NCI-H187 treated with DMSO at 0.1 percent for 48 hours (cell line): ENCODE results near the gene ESR2.

Experiments
- DNase-seq: peaks from one replicate; lab custom pipeline; 2025; lab: John Stamatoyannopoulos, UW

Gene ESR2

DNA sequence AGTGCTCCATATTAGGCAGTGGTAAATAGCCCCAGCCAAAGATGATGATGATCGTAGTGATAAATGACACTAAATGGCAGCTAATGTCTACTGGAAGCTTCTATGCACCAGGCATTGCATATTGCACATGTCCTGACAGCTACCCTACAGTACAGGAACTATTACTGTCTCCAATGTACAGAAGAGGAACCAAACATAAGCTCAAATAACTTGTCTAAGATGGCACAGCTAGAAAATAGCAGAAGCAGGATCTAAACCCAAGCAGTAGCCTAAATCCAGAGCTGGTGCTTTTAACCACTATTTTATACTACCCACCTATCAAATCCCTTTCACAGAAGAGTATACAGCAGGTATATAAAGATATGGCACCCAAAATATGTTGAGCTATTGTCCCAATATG, 28.9 kb downstream of the ESR2 start:
- DNase-seq = no peak

DNA sequence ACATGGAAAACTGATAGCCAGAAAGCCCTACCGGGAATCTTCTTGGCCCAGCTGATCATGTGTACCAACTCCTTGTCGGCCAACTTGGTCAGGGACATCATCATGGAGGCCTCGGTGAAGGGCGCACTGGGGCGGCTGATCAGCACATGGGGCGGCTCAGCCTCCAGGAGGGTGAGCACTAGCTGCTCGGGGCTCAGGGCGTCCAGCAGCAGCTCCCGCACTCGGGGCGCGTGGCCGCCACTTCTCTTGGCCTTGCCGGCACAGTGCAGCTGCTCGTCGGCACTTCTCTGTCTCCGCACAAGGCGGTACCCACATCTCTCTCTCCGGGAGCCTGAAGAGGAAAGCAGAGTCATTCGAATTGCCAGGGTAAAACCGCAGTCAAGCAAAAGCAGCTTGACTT, 33.8 kb downstream of the ESR2 start:
- no peak for DNase-seq

DNA sequence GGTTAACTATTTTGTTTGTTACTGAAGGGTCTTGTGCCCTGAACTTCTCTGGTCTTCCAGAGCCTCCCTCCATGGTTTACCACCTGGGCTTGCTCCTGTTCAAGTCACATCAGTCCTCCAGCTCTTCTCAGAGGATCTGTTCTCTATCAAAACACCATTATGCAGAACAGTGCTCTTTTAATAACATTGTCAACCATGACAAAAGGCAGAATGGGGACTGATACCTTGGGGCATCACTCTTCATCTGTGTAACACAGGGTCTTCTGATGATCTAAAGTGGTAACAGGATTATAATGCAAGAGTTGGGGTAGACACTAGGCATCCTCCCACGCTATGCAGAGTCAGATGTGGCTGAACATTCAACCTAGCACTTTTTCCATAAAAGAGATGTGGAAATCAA, 38.4 kb downstream of the ESR2 start:
- no peak for DNase-seq

DNA sequence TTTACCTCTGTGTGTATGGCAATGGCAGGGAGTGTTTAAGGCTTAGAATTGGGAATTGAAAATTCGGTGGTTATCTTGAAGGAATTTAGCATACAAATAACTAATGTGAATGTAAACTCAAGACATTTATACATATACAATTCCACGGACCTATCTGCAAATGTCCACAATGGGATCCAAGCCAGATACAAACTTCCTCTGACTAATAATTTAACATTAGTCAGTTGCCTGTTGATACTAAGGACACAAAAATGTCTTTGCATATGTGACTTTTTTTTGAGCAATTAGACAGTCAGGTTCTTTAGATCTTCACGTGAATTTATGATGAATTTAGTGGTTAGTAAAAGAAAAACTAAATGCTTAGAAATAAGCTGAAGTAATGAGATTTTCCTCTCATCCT, 40.5 kb downstream of the ESR2 start:
- DNase-seq = no peak

DNA sequence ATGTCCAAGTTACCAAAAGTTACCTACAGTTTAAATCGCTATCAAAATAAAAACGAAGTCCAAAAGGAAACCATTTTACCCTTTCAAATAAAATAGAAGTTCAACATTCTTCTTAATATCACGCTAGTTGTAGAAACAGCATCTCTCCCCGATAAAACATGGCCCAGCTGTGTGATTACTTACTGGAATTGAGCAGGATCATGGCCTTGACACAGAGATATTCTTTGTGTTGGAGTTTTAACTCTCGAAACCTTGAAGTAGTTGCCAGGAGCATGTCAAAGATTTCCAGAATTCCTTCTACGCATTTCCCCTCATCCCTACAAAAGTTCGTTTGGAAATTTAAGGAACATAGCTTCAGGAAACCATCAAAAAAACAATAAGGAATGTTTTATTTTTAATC, 44.8 kb downstream of the ESR2 start:
- DNase-seq = no peak

DNA sequence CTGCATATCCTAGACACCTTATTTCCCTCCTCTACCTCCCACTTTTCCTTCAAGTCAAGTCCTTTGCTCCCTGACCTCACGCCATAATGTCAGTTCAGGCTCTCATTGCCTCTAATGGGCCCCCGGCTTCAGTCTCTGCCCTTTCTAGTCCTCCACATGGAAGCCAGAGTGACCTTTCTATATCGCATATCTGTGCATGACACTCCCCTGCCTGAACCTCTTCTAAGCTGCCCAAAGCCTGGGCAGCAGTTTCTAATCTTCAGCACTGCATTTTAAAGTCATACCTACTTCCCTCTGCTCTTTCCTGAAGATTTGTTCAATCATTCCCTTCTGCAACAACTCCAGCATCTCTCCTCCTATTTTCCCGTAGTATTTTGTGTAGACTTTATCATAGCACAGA, 45.5 kb downstream of the ESR2 start:
- DNase-seq = no peak

DNA sequence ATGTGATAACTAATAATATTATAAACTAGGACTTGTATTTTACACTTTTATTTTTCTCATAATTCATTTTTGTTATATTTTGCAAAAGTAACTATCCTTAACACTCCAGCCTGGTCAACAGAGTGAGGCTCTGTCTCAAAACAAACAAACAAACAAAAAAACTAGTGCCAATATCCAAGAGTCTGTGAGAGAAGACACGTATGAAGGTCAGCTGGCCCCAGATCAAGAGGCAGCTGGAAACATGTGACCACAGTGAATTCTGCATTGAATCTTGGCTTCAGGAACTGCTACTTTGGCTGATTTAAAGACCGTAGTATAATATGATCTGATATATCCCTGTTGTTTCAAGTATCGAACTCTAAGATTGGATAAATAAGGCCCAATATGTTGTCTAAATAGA, 47.0 kb downstream of the ESR2 start:
- DNase-seq = no peak

DNA sequence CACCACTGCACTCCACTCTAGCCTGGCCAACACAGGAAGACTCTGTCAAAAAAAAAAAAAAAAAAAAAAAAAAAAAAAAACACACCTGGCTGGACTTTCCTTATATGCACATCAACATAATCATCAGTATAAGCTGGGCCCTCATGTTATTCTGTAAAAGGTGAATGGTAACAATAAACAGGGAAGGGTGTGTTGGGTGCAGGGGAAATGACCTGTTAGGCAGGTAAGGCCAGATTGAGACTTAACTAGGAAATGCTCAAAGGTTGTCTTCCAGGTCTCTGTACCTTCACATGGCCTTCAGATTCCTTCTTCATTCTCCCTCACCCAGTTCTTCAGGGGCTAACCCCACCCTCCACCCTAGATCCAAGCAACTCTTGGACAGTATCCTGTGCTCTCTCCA, 47.5 kb downstream of the ESR2 start:
- no peak for DNase-seq

DNA sequence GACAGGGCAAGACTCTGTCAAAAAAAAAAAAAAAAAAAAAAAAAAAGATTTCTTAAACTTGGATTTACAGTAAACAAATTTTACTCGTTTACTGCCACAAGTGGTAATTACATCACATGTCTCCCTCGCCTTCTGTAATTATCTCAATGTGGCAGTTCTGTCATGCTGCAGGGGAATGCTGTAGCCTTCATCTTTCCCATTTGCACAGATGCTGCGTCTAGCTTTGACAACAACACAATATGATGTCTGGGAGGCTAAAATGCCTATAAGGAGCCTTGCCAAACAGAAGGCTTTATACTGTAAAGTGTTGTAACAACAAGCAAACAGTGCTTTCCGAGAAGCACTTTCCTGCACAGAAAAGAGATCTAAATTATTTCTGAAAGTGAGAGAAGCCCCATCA, 48.7 kb downstream of the ESR2 start:
- DNase-seq = no peak

DNA sequence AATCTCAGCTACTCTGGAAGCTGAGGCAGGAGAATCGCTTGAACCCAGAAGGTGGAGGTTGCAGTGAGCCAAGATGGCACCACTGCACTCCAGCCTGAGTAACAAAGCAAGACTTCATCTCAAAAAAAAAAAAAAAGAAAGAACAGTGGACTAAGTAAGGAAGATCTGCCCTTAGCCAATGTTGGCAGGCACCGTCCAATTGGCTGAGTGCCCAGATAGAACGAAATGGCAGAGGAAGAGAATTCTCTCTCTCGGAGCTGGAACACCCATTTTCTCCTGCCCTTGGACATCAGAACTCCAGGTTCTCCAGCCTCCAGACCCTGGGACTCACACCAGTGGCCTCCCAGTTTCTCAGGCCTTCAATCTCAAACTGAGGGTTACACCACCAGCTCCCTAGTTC, 49.9 kb downstream of the ESR2 start:
- DNase-seq = no peak

DNA sequence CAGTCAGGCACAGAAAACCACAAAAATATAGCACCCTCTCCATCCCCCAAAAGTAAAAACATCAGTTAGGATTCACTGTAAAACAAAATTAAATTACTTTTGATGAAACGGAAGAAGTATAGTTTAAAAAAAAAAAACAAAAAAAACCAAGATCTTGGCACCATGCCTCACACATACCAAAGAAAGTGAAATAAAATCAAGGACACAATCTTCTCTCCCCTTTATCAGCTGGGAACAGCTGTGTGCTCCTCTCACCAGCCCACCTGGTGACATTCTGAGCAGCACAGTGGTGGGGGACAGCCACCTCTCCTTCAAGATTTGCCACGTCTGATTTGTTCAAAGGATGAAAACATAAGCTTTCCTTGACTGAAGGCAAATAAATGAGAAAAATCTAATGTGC, 55.5 kb downstream of the ESR2 start:
- DNase-seq = no peak

DNA sequence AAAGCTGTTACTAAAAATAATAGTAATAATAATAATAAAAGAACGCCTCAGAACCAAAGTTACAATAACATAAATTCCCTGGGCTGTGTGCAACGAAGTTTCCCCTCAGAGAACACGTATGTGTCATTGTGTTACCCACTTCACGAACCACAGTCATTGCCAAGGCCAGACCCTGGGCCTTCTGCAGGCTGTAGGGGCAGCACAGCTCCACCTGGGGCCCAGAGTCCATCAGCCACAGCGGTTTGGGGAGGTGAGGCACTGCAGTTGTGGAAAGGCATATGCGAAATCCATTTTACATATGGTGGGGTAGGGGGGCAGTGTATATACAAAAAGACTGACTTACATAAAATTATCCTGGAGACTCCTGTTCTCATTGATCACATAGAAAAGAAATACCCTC, 56.1 kb downstream of the ESR2 start:
- no peak for DNase-seq

DNA sequence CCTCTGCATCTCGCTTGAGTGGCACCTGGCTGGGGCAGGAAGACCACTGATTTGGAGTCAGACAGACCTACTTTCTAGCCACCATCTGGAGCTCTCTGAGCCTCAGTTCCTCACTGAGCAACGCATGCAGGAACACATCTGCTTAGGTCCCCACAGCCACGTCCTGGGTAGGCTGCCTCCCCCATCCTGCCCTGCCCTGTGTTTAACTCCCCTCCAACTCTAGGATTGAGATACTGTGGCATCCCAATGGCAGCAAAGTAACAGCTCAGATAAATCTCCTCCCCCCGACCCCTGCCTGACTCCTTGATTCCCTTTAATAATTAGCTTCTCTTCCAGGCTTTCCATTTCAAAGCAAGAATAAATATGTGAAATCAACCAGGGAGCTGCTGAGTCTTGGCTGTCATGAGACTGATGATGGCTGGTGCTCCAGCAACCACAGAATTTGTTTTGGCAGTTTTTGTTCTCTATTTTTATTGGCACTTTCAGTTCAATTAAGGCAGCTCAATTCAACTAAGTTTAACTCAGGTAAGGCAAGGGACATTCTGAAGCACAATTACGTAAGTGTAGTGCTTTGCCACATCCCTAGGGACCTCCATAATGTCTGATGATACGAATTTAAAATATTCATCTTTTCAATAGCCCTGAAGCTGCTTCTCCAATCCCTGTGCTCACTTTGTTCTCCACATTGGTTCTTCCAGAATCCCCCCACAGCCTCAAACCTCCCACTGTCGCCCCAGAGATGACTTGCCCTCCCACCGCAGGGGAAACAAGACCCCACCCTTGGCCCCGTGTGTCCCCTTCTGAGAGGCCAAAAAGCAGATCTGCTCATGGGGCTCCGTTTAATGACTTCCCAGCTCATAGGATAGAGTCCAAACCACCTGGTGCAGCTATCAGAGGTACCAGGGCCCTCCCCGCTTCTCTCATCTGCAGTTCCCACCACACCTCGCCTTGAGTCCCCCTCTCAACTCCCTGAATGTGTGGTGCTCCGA, 58.2 kb downstream of the ESR2 start:
- peak; percentile 8 for DNase-seq

DNA sequence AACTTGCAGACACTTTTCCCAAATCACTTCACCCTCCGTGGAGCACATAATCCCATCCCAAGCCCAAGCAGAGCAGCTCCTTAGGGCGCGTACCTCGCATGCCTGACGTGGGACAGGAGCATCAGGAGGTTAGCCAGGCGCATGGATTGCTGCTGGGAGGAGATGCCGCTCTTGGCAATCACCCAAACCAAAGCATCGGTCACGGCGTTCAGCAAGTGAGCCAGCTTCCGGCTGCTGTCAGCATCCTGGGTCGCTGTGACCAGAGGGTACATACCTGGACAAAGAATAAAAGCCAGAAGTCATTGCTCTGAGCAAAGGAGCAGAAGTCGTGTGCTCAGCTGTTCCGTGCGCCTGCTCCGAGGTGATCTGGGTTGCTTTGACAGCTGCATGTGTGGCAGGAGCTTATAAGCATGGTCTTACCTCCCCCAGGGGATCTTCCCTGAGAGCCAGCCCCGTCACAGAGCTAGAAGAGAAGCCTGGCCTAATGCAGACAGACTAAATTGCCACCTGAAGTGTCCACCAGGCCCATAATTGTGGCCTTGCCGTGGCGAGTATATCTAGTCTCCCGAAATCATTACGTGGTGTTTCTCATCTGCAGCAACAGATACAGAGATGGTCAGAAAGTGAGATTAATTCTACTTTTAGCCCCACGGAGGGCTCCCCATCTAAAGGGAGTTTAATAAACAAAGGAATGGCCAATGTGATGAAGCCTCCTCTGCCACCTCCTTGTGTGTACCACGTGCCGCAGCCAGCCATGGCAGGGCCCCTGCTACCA, 59.1 kb downstream of the ESR2 start:
- no peak for DNase-seq

DNA sequence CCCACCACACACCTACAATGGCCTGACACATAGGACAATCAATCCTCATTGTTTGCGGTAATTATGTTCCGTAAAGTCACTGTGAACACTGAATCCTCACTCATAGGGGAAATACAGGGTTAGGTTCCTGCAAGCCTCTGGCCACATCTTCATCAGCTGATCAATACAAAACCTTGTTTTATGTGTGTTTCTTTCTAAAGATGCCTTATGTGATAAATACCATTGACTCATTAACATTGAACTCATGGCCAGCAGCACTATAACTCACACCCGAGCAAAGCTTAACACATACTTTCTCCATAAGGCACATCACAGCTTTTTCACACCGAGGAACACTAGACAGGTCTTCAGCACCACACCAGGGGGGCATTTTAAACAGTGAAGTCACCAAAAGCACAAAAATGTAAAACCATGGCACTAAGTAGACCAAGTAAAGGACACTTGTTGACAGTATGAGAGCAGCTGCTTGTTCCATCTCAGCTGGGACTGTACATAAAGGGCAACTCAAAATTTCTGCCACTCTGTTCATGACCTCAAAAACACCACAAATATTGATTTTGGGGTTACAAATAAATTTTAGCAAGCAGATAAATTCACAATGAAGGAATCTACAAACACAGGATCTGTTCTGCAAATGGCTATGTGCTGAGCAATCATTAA, 60.5 kb downstream of the ESR2 start:
- no peak for DNase-seq

DNA sequence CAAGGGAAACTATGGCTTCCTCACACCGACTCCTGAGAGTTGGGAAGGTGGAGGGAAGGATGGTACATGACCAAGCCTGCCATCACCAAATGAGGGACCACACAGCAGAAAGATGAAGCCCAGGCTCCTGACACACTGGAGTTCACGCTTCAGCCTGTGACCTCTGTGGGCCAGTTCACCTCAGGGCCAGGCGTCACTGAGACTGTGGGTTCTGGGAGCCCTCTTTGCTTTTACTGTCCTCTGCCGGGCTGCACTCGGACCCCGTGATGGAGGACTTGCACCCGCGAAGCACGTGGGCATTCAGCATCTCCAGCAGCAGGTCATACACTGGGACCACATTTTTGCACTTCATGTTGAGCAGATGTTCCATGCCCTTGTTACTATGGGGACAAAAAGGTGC, 61.2 kb downstream of the ESR2 start:
- DNase-seq = no peak

DNA sequence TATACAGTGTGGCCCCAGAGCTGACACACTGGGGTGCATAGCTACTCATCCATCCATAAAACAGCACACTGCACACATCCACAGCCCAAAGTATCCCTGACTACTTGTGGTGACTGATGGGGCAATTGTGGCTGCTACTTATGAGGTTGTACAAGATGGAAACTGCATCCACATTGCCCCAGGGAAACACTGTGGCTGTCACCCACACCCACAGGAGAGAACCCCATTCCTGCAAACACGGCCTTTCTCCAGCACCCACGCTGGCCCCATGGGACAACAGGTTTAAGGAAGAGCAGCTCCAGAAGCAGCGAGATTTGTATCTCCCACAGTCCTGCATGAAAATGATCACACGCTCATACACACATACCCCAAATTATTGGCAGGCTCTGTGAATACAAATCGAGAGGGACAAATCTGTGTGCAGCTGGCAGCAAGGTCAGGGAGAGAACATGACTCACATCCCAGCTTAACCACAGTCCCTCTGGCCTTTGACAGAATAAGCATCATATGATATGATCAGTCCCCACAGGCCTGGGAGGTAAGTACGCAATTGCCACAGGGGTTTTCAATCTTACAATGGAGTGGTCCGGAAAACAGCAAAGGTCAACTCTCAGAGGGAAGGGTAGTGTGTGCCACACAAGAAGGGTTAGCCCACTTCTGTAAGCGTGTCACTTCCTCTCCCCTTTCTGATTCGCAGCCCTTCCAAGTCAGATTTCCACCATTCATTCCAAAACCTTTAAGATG, 61.9 kb downstream of the ESR2 start:
- no peak for DNase-seq

DNA sequence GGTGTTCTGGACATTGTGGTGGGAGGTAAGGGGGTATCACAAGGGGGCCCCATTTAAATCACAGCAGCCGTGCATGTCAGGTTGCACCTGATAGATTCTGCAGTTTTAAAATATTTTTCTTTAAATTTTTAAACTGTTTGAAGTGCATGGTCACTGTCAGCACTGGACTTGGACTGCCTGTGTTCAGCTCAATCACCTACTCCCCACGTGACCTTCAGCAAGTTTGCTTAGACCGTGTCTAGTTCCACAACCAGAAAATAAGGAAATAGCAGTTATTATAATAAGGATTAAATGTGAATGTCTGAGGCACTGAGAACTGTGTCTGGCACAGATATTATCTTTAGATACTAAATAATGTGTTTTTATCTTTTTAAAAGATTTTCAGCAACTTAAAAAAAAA, 64.7 kb downstream of the ESR2 start:
- no peak for DNase-seq

DNA sequence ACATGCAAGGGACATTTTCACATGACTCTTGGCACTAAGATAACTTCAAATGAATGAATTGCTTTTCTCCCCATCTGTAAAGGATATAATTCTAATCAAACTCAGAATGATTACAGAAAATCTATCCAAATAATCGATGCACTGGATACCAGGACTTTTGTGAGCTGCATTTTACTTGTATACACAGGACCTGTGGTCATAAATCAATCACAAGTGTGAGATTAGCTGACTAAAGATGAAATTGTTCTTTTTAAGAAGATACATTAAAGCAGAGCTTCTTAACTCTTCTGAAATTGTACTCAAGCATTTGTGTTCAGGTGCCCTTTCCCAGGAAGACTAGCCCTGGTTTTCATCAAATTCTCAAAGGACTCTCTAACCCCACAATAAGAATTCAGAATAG, 66.3 kb downstream of the ESR2 start:
- no peak for DNase-seq

DNA sequence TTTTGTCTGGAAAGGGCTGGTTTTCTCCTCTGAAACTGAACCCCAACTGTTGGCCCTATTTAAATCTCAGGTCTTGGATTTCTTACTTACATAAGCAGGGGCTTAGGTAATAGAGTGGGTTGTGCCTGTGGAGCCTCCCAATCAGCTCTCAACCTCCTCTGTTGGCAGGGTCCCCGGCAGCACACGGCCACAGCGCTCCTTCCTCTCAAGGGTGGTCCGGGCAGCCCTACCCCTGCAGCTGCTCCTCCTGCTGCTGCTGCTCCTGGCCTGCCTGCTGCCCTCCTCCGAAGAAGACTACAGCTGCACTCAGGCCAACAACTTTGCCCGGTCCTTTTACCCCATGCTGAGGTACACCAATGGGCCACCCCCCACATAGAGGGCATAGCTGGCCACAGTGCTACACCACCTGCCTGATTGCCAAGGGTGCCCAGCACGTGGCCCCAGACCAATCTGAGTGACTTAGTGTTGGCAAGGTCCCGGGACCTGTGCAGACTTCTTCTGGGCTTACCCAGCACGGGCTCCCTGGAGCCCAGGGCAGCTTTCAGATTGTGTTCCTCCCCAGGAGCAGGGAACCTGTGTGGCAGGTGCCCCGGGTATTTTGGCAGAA, 68.9 kb downstream of the ESR2 start:
- DNase-seq = no peak

DNA sequence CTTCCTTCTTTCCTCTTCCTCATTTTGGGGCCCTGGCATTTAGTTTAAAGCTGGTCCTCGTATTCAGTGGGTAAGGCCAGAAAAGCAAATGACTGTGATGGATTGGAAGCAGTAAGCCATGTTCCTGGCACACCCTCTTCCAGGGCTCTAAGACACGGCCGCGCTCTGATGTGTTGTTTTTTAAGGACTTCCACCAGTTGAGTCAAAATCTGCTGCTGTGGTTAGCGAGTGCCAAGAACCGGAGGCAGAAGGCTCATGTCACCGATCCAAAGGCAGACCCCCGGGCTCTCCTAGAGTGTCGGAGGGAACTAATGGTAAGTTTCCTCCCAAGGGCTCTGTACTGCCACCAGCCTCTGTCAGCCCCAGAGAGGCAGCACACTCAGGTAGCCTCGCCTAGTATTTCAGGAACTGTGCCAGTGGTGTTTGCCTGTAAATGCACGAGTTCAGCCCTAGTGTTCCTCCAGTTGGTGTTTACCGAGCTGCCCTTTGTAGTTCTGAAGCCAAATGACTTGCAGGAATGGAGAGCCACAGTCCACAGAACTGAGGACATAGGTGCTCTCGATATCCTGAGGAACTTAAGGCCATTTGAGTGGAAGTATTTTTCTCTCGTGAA, 72.7 kb downstream of the ESR2 start:
- DNase-seq = no peak
